Adrenal gland (tissue), 5 donors: ENCODE results near the gene DLG5.

Experiments
- CTCF ChIP-seq, 6 experiments: fragments of 450-650 bp in 4 of 6; fragments of 200-600 bp in 2 of 6; sonication (generic) in 1 of 6; IDR thresholded peaks; 1 replicate in 5 of 6; 2 replicates in 1 of 6; pipeline versions ENCODE4 v1.5.1 to v1.8.0; 2016 to 2021; ENCODE audit warnings: antibody characterized with exemption in 6 of 6, mild to moderate bottlenecking in 2 of 6, moderate library complexity in 1 of 6
- POLR2A ChIP-seq, 2 donors: fragments of 450-650 bp; IDR thresholded peaks; one replicate each; pipeline ENCODE4 v1.6.1; 2017; ENCODE audit warnings: antibody characterized with exemption in 2 of 2, mild to moderate bottlenecking in 2 of 2, moderate library complexity in 1 of 2
- donor health status: DM: no; HTN: no; CAD: no.

GRCh38 chr10:77837248-77837924 lies 89.2 kb downstream of the DLG5 start:
- TF ChIP-seq POLR2A (IDR thresholded peaks at IDR 0.05) (no peak), CTCF (IDR thresholded peaks at IDR 0.05) (no peak)
